Lower leg skin (tissue), 4 donors: Measurements from ENCODE around the gene FLNA. TPM values are rescaled to one million over a fixed set of nuclear protein-coding genes. Genes with fewer than 3 reads are reported as not detected.

ENCODE experiments used
- DNase-seq, 2 donors: peaks; one replicate each; pipeline ENCODE4 v3.0.0-alpha.2; 2019; ENCODE audit warnings: low spot score in 2 of 2
- H3K4me3 ChIP-seq: fragments of 200-600 bp; sonication (generic); 2 replicates; pipeline ENCODE4 v1.5.1; 2017; ENCODE audit warnings: mild to moderate bottlenecking, low read depth; ENCODE audit not compliant: poor library complexity, severe bottlenecking
- CTCF ChIP-seq, 3 donors: fragments of 450-650 bp; IDR thresholded peaks; one replicate each; pipeline ENCODE4 v1.5.1; 2016; ENCODE audit warnings: antibody characterized with exemption in 3 of 3, mild to moderate bottlenecking in 3 of 3, moderate library complexity in 2 of 3
- POLR2A ChIP-seq, 2 donors: fragments of 450-650 bp; IDR thresholded peaks; one replicate each; pipeline ENCODE4 v1.6.1; 2016 to 2017; ENCODE audit warnings: antibody characterized with exemption in 2 of 2, mild to moderate bottlenecking in 1 of 2, moderate library complexity in 1 of 2
- WGBS, 2 donors: methylation state at CpG; one replicate each; pipeline ENCODE4 v1.1.5; 2018; 5-methylcytosine and 5-hydroxymethylcytosine counted together
- intact Hi-C: fragments of 100-400 bp; cut with DNase I; formaldehyde crosslinking; loops from one replicate; pipeline ENCODE4 v1.15.0; 2023; ENCODE audit warnings: low total_unique reads
- total RNA-seq, 4 donors: library from RNA; depleted of rRNA; stranded (reverse); fragments of >200 nt; gene quantifications; one replicate each; pipeline ENCODE4 v1.1.0, GENCODE V29; 2016

The FLNA gene
- total RNA-seq, 4 donors from 2014 or later: 278 to 636 (median 365) TPM

- DNase-seq: no peak
- TF ChIP-seq POLR2A (IDR thresholded peaks at IDR 0.05) (no peak), CTCF (IDR thresholded peaks at IDR 0.05) (no peak)
- intact Hi-C loops: no loop called here
- WGBS, 2 donors: 77 to 95% methylated on average over 4 to 11 of the region's 13 CpGs
- no peak overlapping the region for H3K4me3 ChIP-seq
Measured at GRCh38 chrX:154354516-154354915, 19.9 kb downstream of the FLNA start.

- DNase-seq: no peak
- intact Hi-C loops: no loop called here
- TF ChIP-seq CTCF (IDR thresholded peaks at IDR 0.05): no peak
- TF ChIP-seq POLR2A (IDR thresholded peaks at IDR 0.05): no peak
- no peak overlapping the region for H3K4me3 ChIP-seq
- WGBS, 2 donors: 87 to 89% methylated on average over 7 to 12 of the region's 14 CpGs
Measured at GRCh38 chrX:154354013-154354412, 20.4 kb downstream of the FLNA start.

- no peak for TF ChIP-seq CTCF (IDR thresholded peaks at IDR 0.05)
- TF ChIP-seq POLR2A (IDR thresholded peaks at IDR 0.05): no peak
- no peak overlapping the region for H3K4me3 ChIP-seq
- 91 to 94% methylated on average over 11 to 18 of the region's 24 CpGs for WGBS, 2 donors
- DNase-seq: no peak
- intact Hi-C loops: no loop called here
Measured at GRCh38 chrX:154353172-154353843, 21.1 kb downstream of the FLNA start.

- 60 to 85% methylated on average over 1 to 11 of the region's 13 CpGs for WGBS, 2 donors
- no peak for TF ChIP-seq CTCF (IDR thresholded peaks at IDR 0.05)
- no peak for TF ChIP-seq POLR2A (IDR thresholded peaks at IDR 0.05)
- intact Hi-C loops: no loop called here
- H3K4me3 ChIP-seq: no peak overlapping the region
- no peak for DNase-seq
Measured at GRCh38 chrX:154352466-154352865, 22.0 kb downstream of the FLNA start.

GRCh38 chrX:154352012-154352401 is 22.4 kb downstream of the FLNA start:
- H3K4me3 ChIP-seq: no peak overlapping the region
- WGBS, 2 donors: 39 to 73% methylated on average over 5 to 14 of the region's 14 CpGs
- DNase-seq: no peak
- TF ChIP-seq POLR2A (IDR thresholded peaks at IDR 0.05): no peak
- no peak for TF ChIP-seq CTCF (IDR thresholded peaks at IDR 0.05)
- intact Hi-C loops: no loop called here
